Panc1 (cell line): ENCODE data around the gene DCST2.

Source experiments
- POLR2AphosphoS5 ChIP-seq: IDR thresholded peaks from 2 replicates; pipeline ENCODE4 v1.6.1; 2012; ENCODE audit warnings: mild to moderate bottlenecking, low read depth, low read length, moderate library complexity
- TCF7L2 ChIP-seq: IDR thresholded peaks from 2 replicates; pipeline ENCODE4 v1.6.1; 2011; ENCODE audit warnings: mild to moderate bottlenecking, low read depth, low read length, inconsistent platforms
- TF ChIP-seq, protein P1 (sequence below), 2 experiments: IDR thresholded peaks; 2 replicates each; pipeline ENCODE4 v1.6.1; 2011 to 2012; ENCODE audit warnings: low read depth in 2 of 2, control low read depth in 1 of 2, low read length in 1 of 2, mild to moderate bottlenecking in 1 of 2, moderate library complexity in 1 of 2; ENCODE audit not compliant: insufficient read depth in 1 of 2
- TF ChIP-seq, protein P2 (sequence below): fragments of 450-650 bp; IDR thresholded peaks from 2 replicates; pipeline ENCODE4 v1.5.1; 2017; ENCODE audit warnings: mild to moderate bottlenecking

- TF ChIP-seq POLR2AphosphoS5 (no peak), TCF7L2 (no peak)
- TF ChIP-seq, protein P1, sequence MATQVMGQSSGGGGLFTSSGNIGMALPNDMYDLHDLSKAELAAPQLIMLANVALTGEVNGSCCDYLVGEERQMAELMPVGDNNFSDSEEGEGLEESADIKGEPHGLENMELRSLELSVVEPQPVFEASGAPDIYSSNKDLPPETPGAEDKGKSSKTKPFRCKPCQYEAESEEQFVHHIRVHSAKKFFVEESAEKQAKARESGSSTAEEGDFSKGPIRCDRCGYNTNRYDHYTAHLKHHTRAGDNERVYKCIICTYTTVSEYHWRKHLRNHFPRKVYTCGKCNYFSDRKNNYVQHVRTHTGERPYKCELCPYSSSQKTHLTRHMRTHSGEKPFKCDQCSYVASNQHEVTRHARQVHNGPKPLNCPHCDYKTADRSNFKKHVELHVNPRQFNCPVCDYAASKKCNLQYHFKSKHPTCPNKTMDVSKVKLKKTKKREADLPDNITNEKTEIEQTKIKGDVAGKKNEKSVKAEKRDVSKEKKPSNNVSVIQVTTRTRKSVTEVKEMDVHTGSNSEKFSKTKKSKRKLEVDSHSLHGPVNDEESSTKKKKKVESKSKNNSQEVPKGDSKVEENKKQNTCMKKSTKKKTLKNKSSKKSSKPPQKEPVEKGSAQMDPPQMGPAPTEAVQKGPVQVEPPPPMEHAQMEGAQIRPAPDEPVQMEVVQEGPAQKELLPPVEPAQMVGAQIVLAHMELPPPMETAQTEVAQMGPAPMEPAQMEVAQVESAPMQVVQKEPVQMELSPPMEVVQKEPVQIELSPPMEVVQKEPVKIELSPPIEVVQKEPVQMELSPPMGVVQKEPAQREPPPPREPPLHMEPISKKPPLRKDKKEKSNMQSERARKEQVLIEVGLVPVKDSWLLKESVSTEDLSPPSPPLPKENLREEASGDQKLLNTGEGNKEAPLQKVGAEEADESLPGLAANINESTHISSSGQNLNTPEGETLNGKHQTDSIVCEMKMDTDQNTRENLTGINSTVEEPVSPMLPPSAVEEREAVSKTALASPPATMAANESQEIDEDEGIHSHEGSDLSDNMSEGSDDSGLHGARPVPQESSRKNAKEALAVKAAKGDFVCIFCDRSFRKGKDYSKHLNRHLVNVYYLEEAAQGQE (IDR thresholded peaks at IDR 0.05; ENCODE audit: insufficient read depth in 1 of 2, low read depth in 2 of 2, low read length in 1 of 2): no peak
- TF ChIP-seq, protein P2, sequence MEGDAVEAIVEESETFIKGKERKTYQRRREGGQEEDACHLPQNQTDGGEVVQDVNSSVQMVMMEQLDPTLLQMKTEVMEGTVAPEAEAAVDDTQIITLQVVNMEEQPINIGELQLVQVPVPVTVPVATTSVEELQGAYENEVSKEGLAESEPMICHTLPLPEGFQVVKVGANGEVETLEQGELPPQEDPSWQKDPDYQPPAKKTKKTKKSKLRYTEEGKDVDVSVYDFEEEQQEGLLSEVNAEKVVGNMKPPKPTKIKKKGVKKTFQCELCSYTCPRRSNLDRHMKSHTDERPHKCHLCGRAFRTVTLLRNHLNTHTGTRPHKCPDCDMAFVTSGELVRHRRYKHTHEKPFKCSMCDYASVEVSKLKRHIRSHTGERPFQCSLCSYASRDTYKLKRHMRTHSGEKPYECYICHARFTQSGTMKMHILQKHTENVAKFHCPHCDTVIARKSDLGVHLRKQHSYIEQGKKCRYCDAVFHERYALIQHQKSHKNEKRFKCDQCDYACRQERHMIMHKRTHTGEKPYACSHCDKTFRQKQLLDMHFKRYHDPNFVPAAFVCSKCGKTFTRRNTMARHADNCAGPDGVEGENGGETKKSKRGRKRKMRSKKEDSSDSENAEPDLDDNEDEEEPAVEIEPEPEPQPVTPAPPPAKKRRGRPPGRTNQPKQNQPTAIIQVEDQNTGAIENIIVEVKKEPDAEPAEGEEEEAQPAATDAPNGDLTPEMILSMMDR: no peak
Measured at GRCh38 chr1:155006601-155007101, 26.9 kb downstream of the DCST2 start.
